Heart left ventricle (tissue), 16 donors: ENCODE measurements around the gene MOGAT2. TPM values are rescaled to one million over a fixed set of nuclear protein-coding genes. Genes with fewer than 3 reads are reported as not detected.
A peak's percentile ranks its signal among the peaks of the same experiment; 100 is the strongest.

ENCODE experiments used
- ATAC-seq, 4 donors: fragments of 200-7000 bp; cut with Tn5 transposase; one replicate each; pipeline ENCODE4 v1.9.1; 2020 to 2022; ENCODE audit warnings: moderate library complexity in 4 of 4, mild to moderate bottlenecking in 3 of 4, moderate number of reproducible peaks in 1 of 4
- DNase-seq, 5 donors: peaks; one replicate each; pipeline ENCODE4 v3.0.0-alpha.2; 2020
- H3K27ac ChIP-seq, 12 donors: fragments of 200-600 bp; sonication (generic) in 4 of 12; one replicate each; pipeline versions ENCODE4 v1.5.0 to v1.8.0; 2016 to 2022; ENCODE audit warnings: mild to moderate bottlenecking in 2 of 12
- H3K27me3 ChIP-seq, 9 donors: fragments of 200-600 bp; sonication (generic) in 2 of 9; one replicate each; pipeline versions ENCODE4 v1.5.1 to v1.8.0; 2016 to 2022; ENCODE audit warnings: mild to moderate bottlenecking in 3 of 9
- H3K36me3 ChIP-seq, 9 donors: fragments of 200-600 bp; sonication (generic) in 2 of 9; one replicate each; pipeline versions ENCODE4 v1.5.0 to v1.8.0; 2018 to 2022; ENCODE audit warnings: mild to moderate bottlenecking in 2 of 9
- H3K4me1 ChIP-seq, 12 donors: fragments of 200-600 bp; sonication (generic) in 4 of 12; one replicate each; pipeline versions ENCODE4 v1.5.0 to v1.8.0; 2016 to 2022; ENCODE audit warnings: mild to moderate bottlenecking in 3 of 12
- H3K4me3 ChIP-seq, 12 donors: fragments of 200-600 bp; sonication (generic) in 4 of 12; one replicate each; pipeline versions ENCODE4 v1.5.0 to v1.8.0; 2017 to 2022; ENCODE audit warnings: mild to moderate bottlenecking in 9 of 12, moderate library complexity in 4 of 12
- H3K9me3 ChIP-seq, 12 donors: fragments of 200-600 bp; sonication (generic) in 4 of 12; one replicate each; pipeline versions ENCODE4 v1.5.0 to v1.8.0; 2016 to 2022; ENCODE audit warnings: mild to moderate bottlenecking in 1 of 12
- CTCF ChIP-seq, 12 donors: fragments of 200-600 bp; sonication (generic) in 4 of 12; IDR thresholded peaks; one replicate each; pipeline versions ENCODE4 v1.5.0 to v1.8.0; 2018 to 2022; ENCODE audit warnings: antibody characterized with exemption in 12 of 12, mild to moderate bottlenecking in 5 of 12
- POLR2A ChIP-seq, 2 donors: fragments of 450-650 bp; IDR thresholded peaks; one replicate each; pipeline ENCODE4 v1.6.1; 2017; ENCODE audit warnings: antibody characterized with exemption in 2 of 2, mild to moderate bottlenecking in 2 of 2, moderate library complexity in 2 of 2
- WGBS, 4 donors: extraction: QIAGEN DNeasy Blood & Tissue Kit in 2 of 4; methylation state at CpG; one replicate each; pipeline versions ENCODE4 v1.1.5 to v1.1.7; 2013 to 2018; 5-methylcytosine and 5-hydroxymethylcytosine counted together
- intact Hi-C, 10 donors: fragments of 100-400 bp; cut with DNase I; formaldehyde crosslinking; loops; one replicate each; pipeline versions ENCODE4 v1.11.1 to v1.14.2; 2022
- polyA plus RNA-seq, 2 donors: library from polyadenylated mRNA; stranded (reverse); fragments of 200-250 nt; gene quantifications; one replicate each; pipeline ENCODE4 v1.2.3, GENCODE V29; 2013
- total RNA-seq, 9 donors: library from RNA; depleted of rRNA in 2 of 9; stranded (reverse); fragments of >200 nt in 2 of 9; fragmentation: NEBNext Ultra II Directional in 3 of 9; extraction: Animal tissue kit (Norgen Biotek cat#: 25700) in 3 of 9; gene quantifications; one replicate each; pipeline versions ENCODE4 v1.1.0 to v1.2.4, GENCODE V29; 2016 to 2023
- donor health status: ischemic (EF 13 %, LVEDD 7.1; RV severe dilation, severe dysfunction).
- donor health status: healthy with polysubstance abuse.
- donor health status: DM: no; HTN: yes; CAD: no.
- donor health status: DM: no; HTN: no; CAD: no.
- donor health status: ischemic (EF 25% LVEDD 6.9; RV normal size, moderate dysfunction).
- donor health status: ischemic (EF 25% LVEDD 5.7; RV mildly dilated, moderate dysfunction).
- donor health status: healthy.
- donor health status: DM: yes; HTN: yes; CAD: no.
- donor health status: ischemic (EF 35%, LVEDD 5.7; RV mildly dilated, moderate dysfunction).
- donor health status: nonischemic (EF 11% LVEDD 7.7; RV severe dilation, severe dysfunction).
- donor health status: DM: yes; HTN: yes; CAD: no.
- donor health status: PGD.
- donor health status: ischemic (EF 29% LVEDD 5.4; RV normal size, mild dysfunction).
- donor health status: nonischemic (EF 23%, LVEDD 6.1; RV moderate dilation, normal function).

Gene MOGAT2
- total and polyA plus RNA-seq, 11 donors = 0.04 to 0.27 (median 0.22) TPM; not detected in 7

GRCh38 chr11:75733071-75733430, 15.4 kb downstream of the MOGAT2 start:
- no peak for DNase-seq
- intact Hi-C loops = no loop called here
- H3K36me3 ChIP-seq = no peaks in the 10 kb centered on the region
- H3K27me3 ChIP-seq = no peaks in the 10 kb centered on the region
- TF ChIP-seq POLR2A (IDR thresholded peaks at IDR 0.05) (no peak), CTCF (IDR thresholded peaks at IDR 0.05) (no peak)
- no peak overlapping the region for H3K4me3 ChIP-seq
- WGBS, 4 donors = 90 to 95% (median 93%) methylated on average over 8 of the region's 8 CpGs
- H3K27ac ChIP-seq = peak overlapping the region in 7 of 12 donors; percentile 45 to 79 (median 73)
- no peaks in the 10 kb centered on the region for H3K9me3 ChIP-seq
- peaks cover 0 to 27% (median 10%) of the 10 kb centered on the region in 12 donors for H3K4me1 ChIP-seq
- no peak for ATAC-seq

- 46 to 74% (median 51%) methylated on average over 4 to 5 of the region's 5 CpGs for WGBS, 4 donors
- peak in 2 of 5 donors; percentile 49 to 75 for DNase-seq
- Histone ChIP-seq H3K27ac (peak overlapping the region in 9 of 12 donors; percentile 16 to 79 (median 70)), H3K27me3 (no peaks in the 10 kb centered on the region), H3K4me3 (no peak overlapping the region), H3K36me3 (no peaks in the 10 kb centered on the region), H3K9me3 (no peaks in the 10 kb centered on the region), H3K4me1 (peaks cover 0 to 27% (median 10%) of the 10 kb centered on the region in 12 donors)
- ATAC-seq = peak; percentile 75 to 91 (median 82)
- TF ChIP-seq POLR2A (IDR thresholded peaks at IDR 0.05) (no peak), CTCF (IDR thresholded peaks at IDR 0.05) (no peak)
- intact Hi-C loops = no loop called here
Observed at GRCh38 chr11:75733431-75734107, 15.9 kb downstream of the MOGAT2 start.

GRCh38 chr11:75734491-75735180, 17.0 kb downstream of the MOGAT2 start:
- H3K9me3 ChIP-seq = no peaks in the 10 kb centered on the region
- intact Hi-C loops = no loop called here
- H3K36me3 ChIP-seq = no peaks in the 10 kb centered on the region
- 44 to 52% (median 48%) methylated on average over 4 to 5 of the region's 5 CpGs for WGBS, 4 donors
- TF ChIP-seq POLR2A (IDR thresholded peaks at IDR 0.05) = no peak
- TF ChIP-seq CTCF (IDR thresholded peaks at IDR 0.05) = no peak
- H3K4me3 ChIP-seq = no peak overlapping the region
- no peaks in the 10 kb centered on the region for H3K27me3 ChIP-seq
- DNase-seq = no peak
- peak overlapping the region in 8 of 12 donors; percentile 40 to 79 (median 72) for H3K27ac ChIP-seq
- ATAC-seq = peak in 1 of 4 donors; percentile 30
- H3K4me1 ChIP-seq = peaks cover 0 to 27% (median 10%) of the 10 kb centered on the region in 12 donors

- Histone ChIP-seq H3K4me3 (no peak overlapping the region), H3K36me3 (no peaks in the 10 kb centered on the region), H3K27me3 (no peaks in the 10 kb centered on the region), H3K9me3 (no peaks in the 10 kb centered on the region), H3K27ac (peak overlapping the region in 7 of 12 donors; percentile 7 to 79 (median 73)), H3K4me1 (peaks cover 0 to 27% (median 10%) of the 10 kb centered on the region in 12 donors)
- no peak for TF ChIP-seq POLR2A (IDR thresholded peaks at IDR 0.05)
- TF ChIP-seq CTCF (IDR thresholded peaks at IDR 0.05) = no peak
- intact Hi-C loops = no loop called here
- DNase-seq (no peak), ATAC-seq (peak in 1 of 4 donors; percentile 25)
- 68 to 74% (median 71%) methylated on average over 4 of the region's 4 CpGs for WGBS, 4 donors
Observed at GRCh38 chr11:75735181-75735845, 17.7 kb downstream of the MOGAT2 start.
